Left renal cortex interstitium (tissue), 4 donors: ENCODE measurements around the gene RASA3. TPM values are rescaled to one million over a fixed set of nuclear protein-coding genes. Genes with fewer than 3 reads are reported as not detected.

Experiments used
- DNase-seq, 4 donors: peaks; one replicate each; pipeline ENCODE4 v3.0.0-alpha.2; 2013; ENCODE audit warnings: low read depth in 4 of 4, low spot score in 2 of 4, missing footprints in 1 of 4
- polyA plus RNA-seq, 4 donors: library from polyadenylated mRNA; unstranded; fragments of 120-200 nt; gene quantifications; one replicate each; pipeline ENCODE4 v1.2.1, GENCODE V29; 2013; ENCODE audit not compliant: insufficient read length in 4 of 4

RASA3 gene
- polyA plus RNA-seq, 4 donors, result 12.4 to 16.0 (median 13.8) TPM

- no peak for DNase-seq
These were observed 90.9 kb downstream of the RASA3 start for GRCh38 chr13:114041493-114041892.

- no peak for DNase-seq
These were observed 92.8 kb downstream of the RASA3 start for GRCh38 chr13:114039471-114040141.

- DNase-seq, result no peak
These were observed 93.5 kb downstream of the RASA3 start for GRCh38 chr13:114038900-114039299.

GRCh38 chr13:114038211-114038613 lies 94.2 kb downstream of the RASA3 start:
- DNase-seq, result no peak

- no peak for DNase-seq
These were observed 94.7 kb downstream of the RASA3 start for GRCh38 chr13:114037674-114038073.

- no peak for DNase-seq
These were observed 96.6 kb downstream of the RASA3 start for GRCh38 chr13:114035583-114036531.

- DNase-seq, result no peak
These were observed 97.2 kb downstream of the RASA3 start for GRCh38 chr13:114035186-114035582.

GRCh38 chr13:114034481-114034891 lies 97.9 kb downstream of the RASA3 start:
- no peak for DNase-seq

GRCh38 chr13:114033541-114034315 lies 98.7 kb downstream of the RASA3 start:
- no peak for DNase-seq

GRCh38 chr13:114032126-114032799 lies 100.2 kb downstream of the RASA3 start:
- DNase-seq, result no peak

- DNase-seq, result no peak
These were observed 100.8 kb downstream of the RASA3 start for GRCh38 chr13:114031631-114032030.

GRCh38 chr13:114030666-114031610 lies 101.5 kb downstream of the RASA3 start:
- DNase-seq, result no peak

GRCh38 chr13:114029866-114030625 lies 102.4 kb downstream of the RASA3 start:
- no peak for DNase-seq

GRCh38 chr13:114027826-114028225 lies 104.6 kb downstream of the RASA3 start:
- no peak for DNase-seq

GRCh38 chr13:114027046-114027715 lies 105.2 kb downstream of the RASA3 start:
- DNase-seq, result no peak

- no peak for DNase-seq
These were observed 105.9 kb downstream of the RASA3 start for GRCh38 chr13:114026481-114026880.

GRCh38 chr13:114025714-114026431 lies 106.5 kb downstream of the RASA3 start:
- no peak for DNase-seq

GRCh38 chr13:114025405-114025713 lies 107.1 kb downstream of the RASA3 start:
- DNase-seq, result no peak
